Epithelial cell of esophagus (primary cell): ENCODE results near the gene MYLK.

Experiments
- DNase-seq: peaks from one replicate; pipeline ENCODE4 v3.0.0; 2010; ENCODE audit warnings: low read depth
- H3K4me3 ChIP-seq: 2 replicates; pipeline ENCODE4 v1.5.1; 2011; ENCODE audit warnings: mild to moderate bottlenecking, low read length, control low read depth
- TF ChIP-seq, protein P1 (sequence below): IDR thresholded peaks from 2 replicates; pipeline ENCODE4 v1.5.1; 2011; ENCODE audit warnings: low read depth, mild to moderate bottlenecking, low read length, control low read depth, inconsistent platforms; ENCODE audit not compliant: insufficient read depth; ENCODE audit errors: missing control alignments

The MYLK gene

DNA sequence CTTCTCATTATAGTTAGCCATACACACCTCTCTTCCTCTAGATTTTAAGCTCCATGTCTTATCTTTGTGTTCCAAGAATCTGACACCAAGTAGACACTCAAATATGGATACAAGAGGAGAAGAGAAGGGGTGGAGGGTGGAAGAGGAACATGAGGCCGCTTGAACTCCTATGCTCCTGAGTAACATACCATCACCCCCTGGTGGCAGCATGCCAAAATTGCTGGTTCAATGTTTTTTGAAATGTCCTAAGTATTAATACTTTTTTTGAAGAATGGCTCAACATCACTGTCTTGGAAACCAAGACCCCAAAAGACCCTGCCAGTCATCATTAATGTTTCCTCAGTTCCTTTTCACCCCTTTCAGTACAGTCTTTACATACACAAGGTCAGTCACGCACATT is 227.4 kb downstream of the MYLK start:
- TF ChIP-seq, protein P1, sequence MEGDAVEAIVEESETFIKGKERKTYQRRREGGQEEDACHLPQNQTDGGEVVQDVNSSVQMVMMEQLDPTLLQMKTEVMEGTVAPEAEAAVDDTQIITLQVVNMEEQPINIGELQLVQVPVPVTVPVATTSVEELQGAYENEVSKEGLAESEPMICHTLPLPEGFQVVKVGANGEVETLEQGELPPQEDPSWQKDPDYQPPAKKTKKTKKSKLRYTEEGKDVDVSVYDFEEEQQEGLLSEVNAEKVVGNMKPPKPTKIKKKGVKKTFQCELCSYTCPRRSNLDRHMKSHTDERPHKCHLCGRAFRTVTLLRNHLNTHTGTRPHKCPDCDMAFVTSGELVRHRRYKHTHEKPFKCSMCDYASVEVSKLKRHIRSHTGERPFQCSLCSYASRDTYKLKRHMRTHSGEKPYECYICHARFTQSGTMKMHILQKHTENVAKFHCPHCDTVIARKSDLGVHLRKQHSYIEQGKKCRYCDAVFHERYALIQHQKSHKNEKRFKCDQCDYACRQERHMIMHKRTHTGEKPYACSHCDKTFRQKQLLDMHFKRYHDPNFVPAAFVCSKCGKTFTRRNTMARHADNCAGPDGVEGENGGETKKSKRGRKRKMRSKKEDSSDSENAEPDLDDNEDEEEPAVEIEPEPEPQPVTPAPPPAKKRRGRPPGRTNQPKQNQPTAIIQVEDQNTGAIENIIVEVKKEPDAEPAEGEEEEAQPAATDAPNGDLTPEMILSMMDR, result no peak
- no peak overlapping the region for H3K4me3 ChIP-seq
- DNase-seq, result no peak

DNA sequence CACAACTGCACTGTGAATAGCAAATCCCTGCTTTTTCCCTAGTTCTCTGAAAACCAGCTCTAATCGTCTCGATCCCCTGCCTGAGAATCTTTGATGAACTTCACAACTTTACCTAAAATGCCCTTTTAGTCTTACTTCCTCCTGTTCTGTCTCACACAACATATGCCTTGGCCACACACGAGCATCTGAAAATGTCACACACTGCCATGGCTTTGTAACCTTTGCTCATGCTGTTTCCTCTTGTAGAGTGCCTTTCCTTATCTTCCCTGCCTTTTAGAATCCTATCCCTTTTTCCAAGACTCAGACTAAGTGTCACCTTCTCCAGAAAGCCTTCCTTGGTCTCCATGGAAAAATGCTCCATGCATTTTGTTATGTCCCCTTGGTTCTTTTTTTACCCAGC is 227.9 kb downstream of the MYLK start:
- TF ChIP-seq, protein P1, result no peak
- H3K4me3 ChIP-seq, result no peak overlapping the region
- no peak for DNase-seq

DNA sequence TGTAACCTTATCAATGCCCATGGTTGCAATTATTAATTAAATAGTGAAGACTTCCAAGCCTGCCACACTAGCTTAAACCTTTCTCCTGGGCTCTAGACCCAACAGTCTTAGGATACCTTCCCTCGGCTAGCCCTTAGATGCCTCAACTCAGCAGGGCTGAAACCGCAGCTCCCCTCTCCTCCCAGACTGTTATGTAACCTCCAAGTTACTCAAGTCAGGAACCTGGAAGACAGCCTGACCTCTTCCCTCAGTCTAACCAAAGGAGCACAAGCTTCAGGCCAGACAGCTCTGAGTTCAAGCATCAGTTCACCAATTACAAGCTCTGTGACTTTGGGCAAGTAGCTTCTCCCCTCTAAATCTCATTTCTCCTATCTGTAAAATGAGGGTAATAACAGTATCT is 228.7 kb downstream of the MYLK start:
- DNase-seq, result no peak
- no peak overlapping the region for H3K4me3 ChIP-seq

DNA sequence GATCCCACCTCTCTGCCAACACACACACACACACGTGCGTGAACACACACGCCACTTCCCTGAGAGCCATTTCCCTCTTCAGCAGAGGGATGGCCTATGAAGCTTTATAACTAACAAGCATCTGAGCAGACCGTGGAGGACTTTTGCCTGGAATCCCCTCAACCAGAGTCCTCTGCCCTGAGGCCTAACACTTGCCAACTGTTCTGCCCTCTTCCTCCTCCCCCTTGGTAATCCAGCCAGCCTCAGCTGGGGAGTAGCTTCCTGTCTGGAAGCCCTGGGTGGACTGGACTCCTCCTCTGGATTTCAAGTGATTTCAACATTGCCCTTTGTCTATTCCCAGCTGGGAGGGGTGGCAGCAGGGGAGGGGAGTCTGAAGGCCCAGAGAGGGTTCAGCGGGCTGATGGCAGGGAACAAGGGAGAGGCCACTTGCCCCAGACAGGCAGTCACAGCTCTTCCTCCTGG is 230.9 kb downstream of the MYLK start:
- no peak overlapping the region for H3K4me3 ChIP-seq
- TF ChIP-seq, protein P1, result no peak
- peak; percentile 35 for DNase-seq

More for the DNA sequence above, 228.7 kb downstream of the MYLK start:
- TF ChIP-seq, protein P1, result no peak

DNA sequence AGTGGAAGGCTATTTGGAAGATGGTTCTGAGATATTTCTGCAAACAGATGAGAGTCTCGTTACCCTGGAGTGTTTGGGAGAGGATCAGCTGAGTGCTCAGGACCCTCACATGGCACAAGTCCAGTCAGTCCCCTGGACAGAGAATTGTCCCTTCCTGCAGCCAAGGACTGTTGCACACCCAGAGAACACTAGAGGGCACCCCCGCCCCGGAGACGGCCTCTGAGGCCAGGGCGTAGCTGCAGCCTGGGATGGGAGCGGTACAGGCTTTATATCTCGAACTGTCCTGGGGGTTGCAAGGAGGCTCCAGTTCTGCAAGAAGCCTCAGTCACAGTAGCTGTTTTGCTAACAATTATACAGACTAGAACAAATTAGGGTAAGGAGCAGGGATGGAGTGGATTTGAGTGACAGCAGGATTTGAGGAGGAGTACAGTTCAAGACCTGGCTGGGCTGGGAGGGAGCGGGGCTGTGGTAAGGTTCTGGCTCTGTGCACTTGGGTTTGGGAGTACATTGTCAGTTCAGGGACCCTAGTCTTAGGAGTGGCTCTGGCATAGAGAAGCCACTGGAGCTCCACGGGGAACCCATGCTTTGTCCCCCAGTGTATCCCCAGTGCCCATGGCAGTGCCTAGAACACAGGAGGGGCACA is 231.7 kb downstream of the MYLK start:
- no peak overlapping the region for H3K4me3 ChIP-seq
- DNase-seq, result peak; percentile 65
- TF ChIP-seq, protein P1, result peak; percentile 93

DNA sequence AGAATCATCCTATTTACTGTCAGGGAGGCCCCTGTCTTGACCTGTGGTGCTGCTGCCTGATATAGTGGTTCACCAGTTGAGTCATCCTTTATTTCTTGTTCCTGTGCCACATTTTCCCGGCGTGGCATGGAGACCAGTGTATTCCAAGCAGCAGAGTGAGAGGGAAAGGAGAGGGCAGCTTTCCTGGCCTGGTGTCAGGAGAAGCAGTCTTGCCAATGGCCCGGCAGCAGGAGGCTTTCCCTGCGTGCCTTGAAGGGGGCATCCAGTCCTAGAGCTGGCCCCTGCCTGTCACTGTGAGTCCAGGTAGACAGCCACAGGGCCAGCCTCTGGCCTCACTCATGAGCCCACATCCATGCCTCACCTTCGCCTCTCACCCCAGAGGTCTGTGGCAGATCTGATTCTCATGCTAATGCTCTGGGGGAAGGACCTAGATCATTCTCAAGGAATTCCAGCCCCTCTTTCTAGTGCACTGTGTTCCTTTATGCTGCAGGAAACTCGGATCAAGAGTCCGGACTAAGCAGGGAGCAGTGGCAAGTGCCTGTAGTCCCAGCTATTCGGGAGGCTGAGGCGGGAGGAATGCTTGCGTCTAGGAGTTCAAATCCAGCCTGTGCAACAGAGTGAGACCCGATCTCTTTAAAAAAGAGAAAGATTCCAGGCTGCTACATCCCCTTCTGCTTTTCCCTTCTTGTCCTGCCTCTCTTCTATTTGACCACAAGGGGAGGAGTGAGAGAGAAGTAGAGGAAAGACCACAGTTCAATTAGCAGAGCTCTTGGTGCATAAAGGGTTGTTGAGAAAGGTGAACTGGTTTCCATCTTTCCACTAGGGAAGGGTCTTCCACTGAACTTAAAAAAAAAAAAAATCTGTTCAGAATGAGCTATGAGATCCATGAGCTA is 232.4 kb downstream of the MYLK start:
- no peak overlapping the region for H3K4me3 ChIP-seq
- DNase-seq, result no peak
- TF ChIP-seq, protein P1, result no peak

DNA sequence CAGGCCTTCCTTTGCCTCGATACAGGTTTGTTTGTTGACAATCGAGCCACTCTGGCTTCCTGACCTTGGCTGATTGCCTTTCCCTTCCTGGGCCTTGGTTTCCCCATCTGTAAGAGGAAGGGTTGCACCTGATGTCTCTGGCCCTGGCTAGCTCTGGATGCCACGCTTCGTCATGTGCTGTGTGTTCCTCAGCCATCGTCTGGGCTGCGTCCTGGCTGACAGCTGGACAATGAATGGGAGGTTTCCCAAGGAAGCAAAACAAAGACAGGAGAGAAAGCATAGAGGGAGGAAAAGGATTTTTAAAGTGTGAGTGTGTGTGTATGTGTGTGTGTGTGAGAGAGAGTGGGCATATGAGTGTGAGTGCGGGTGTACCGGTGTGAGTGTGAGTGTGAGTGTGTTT is 234.0 kb downstream of the MYLK start:
- TF ChIP-seq, protein P1, result no peak
- no peak overlapping the region for H3K4me3 ChIP-seq
- no peak for DNase-seq
